Upper lobe of left lung (tissue), 4 donors: ENCODE data around the gene SDK2.

ENCODE experiments used
- EP300 ChIP-seq, 4 donors: sonication (generic); formaldehyde crosslinking; IDR thresholded peaks; one replicate each; pipeline ENCODE4 v1.5.1; 2017; ENCODE audit warnings: antibody characterized with exemption in 4 of 4, control low read depth in 2 of 4
- POLR2A ChIP-seq, 4 donors: fragments of 450-650 bp; IDR thresholded peaks; one replicate each; pipeline ENCODE4 v1.5.1; 2016 to 2017; ENCODE audit warnings: antibody characterized with exemption in 4 of 4, mild to moderate bottlenecking in 2 of 4
- POLR2AphosphoS5 ChIP-seq, 2 donors: sonication (generic); formaldehyde crosslinking; IDR thresholded peaks; one replicate each; pipeline ENCODE4 v1.5.1; 2017; ENCODE audit warnings: antibody characterized with exemption in 2 of 2
- TF ChIP-seq, protein P1 (sequence below), 6 experiments: fragments of 450-650 bp in 4 of 6; fragments of 200-600 bp in 2 of 6; sonication (generic) in 2 of 6; IDR thresholded peaks; one replicate each; pipeline ENCODE4 v1.5.1; 2016 to 2019; ENCODE audit warnings: antibody characterized with exemption in 6 of 6

DNA sequence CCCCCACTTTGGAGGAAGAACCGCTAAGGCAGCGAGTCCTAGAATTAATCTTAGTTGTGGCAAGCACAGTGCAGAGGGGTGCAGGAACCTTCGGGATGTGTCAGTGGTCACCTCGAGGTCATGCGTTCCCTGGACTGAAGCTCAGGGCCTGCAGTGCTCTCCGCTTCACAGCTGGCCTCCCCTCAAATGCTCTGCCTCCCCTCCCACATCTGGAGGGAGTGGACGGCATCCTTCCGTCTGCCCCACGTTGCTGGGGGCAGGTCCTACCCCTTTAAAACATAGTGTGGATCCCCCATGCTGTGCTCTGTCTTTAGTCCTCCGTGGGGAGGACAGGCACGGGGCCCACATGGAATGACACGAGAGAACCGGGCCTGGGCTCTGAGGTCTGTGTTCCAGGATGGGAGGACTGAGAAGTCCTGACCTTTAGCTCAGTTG is 232.9 kb downstream of the SDK2 start:
- TF ChIP-seq POLR2A (IDR thresholded peaks at IDR 0.05), result no peak
- TF ChIP-seq, protein P1, sequence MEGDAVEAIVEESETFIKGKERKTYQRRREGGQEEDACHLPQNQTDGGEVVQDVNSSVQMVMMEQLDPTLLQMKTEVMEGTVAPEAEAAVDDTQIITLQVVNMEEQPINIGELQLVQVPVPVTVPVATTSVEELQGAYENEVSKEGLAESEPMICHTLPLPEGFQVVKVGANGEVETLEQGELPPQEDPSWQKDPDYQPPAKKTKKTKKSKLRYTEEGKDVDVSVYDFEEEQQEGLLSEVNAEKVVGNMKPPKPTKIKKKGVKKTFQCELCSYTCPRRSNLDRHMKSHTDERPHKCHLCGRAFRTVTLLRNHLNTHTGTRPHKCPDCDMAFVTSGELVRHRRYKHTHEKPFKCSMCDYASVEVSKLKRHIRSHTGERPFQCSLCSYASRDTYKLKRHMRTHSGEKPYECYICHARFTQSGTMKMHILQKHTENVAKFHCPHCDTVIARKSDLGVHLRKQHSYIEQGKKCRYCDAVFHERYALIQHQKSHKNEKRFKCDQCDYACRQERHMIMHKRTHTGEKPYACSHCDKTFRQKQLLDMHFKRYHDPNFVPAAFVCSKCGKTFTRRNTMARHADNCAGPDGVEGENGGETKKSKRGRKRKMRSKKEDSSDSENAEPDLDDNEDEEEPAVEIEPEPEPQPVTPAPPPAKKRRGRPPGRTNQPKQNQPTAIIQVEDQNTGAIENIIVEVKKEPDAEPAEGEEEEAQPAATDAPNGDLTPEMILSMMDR (IDR thresholded peaks at IDR 0.05), result no peak
- no peak for TF ChIP-seq POLR2AphosphoS5 (IDR thresholded peaks at IDR 0.05)
- no peak for TF ChIP-seq EP300 (IDR thresholded peaks at IDR 0.05)
